ENCODE measurements around the gene HPS5.

- TF ChIP-seq CTCF (IDR thresholded peaks at IDR 0.05), result no peak
- no peak for TF ChIP-seq EP300 (IDR thresholded peaks at IDR 0.05)
These were observed 46.3 kb upstream of the HPS5 start for GRCh38 chr11:18368221-18368620.

Data from upper lobe of left lung (tissue), 4 donors.